ENCODE results near the gene ADH6.
"Not testable (repeated sequence)": the region's sequence is repeated elsewhere in the genome, so short reads cannot be mapped to it uniquely, and the experiment has no call there.

Gene ADH6

GRCh38 chr4:99219072-99219471 lies at the start of gene ADH6:
Gene ADH6, minus strand, starts transcription at chr4:99219246. Its CDS starts 94 bp downstream, at chr4:99219152.
- no peak for DNase-seq

GRCh38 chr4:99264927-99265326 lies 45.9 kb upstream of the ADH6 start:
- no peak for DNase-seq

GRCh38 chr4:99252746-99253145 lies 33.7 kb upstream of the ADH6 start:
- no peak for DNase-seq

- no peak for DNase-seq
These were observed 29.7 kb upstream of the ADH6 start for GRCh38 chr4:99248714-99249113.

GRCh38 chr4:99235955-99236354 lies 16.9 kb upstream of the ADH6 start:
- DNase-seq = no peak

GRCh38 chr4:99234331-99235010 lies 15.4 kb upstream of the ADH6 start:
- no peak for DNase-seq

- not testable (repeated sequence) for DNase-seq
These were observed 14.4 kb upstream of the ADH6 start for GRCh38 chr4:99233397-99233796.

- not testable (repeated sequence) for DNase-seq
These were observed 9.7 kb upstream of the ADH6 start for GRCh38 chr4:99228706-99229105.

GRCh38 chr4:99227646-99228045 lies 8.6 kb upstream of the ADH6 start:
- not testable (repeated sequence) for DNase-seq

GRCh38 chr4:99221980-99222379 lies 2.9 kb upstream of the ADH6 start:
- no peak for DNase-seq

GRCh38 chr4:99219479-99219878 lies 433 bp upstream of the ADH6 start:
- DNase-seq = no peak

- DNase-seq = no peak
These were observed 3.5 kb downstream of the ADH6 start for GRCh38 chr4:99215521-99215920.

GRCh38 chr4:99210789-99211188 lies 8.3 kb downstream of the ADH6 start:
- DNase-seq = no peak

GRCh38 chr4:99209671-99210070 lies 9.4 kb downstream of the ADH6 start:
- no peak for DNase-seq

- DNase-seq = no peak
These were observed 10.3 kb downstream of the ADH6 start for GRCh38 chr4:99208719-99209075.

- DNase-seq = no peak
These were observed 10.9 kb downstream of the ADH6 start for GRCh38 chr4:99207911-99208718.

- DNase-seq = no peak
These were observed 11.8 kb downstream of the ADH6 start for GRCh38 chr4:99207069-99207743.

GRCh38 chr4:99205153-99205979 lies 13.7 kb downstream of the ADH6 start:
- no peak for DNase-seq

- DNase-seq = no peak
These were observed 16.5 kb downstream of the ADH6 start for GRCh38 chr4:99202536-99202935.

GRCh38 chr4:99202094-99202493 lies 17.0 kb downstream of the ADH6 start:
- no peak for DNase-seq

GRCh38 chr4:99201690-99202089 lies 17.4 kb downstream of the ADH6 start:
- no peak for DNase-seq

GRCh38 chr4:99200138-99200537 lies 18.9 kb downstream of the ADH6 start:
- DNase-seq = no peak

GRCh38 chr4:99190336-99190735 lies 28.7 kb downstream of the ADH6 start:
- DNase-seq = no peak
